Measurements from ENCODE around the gene FBXO33.
A peak's percentile ranks its signal among the peaks of the same experiment; 100 is the strongest.

FBXO33 gene

GRCh38 chr14:39430762-39431415 lies 1.3 kb downstream of the FBXO33 start:
- Histone ChIP-seq H3K36me3 (ENCODE audit: insufficient read depth, low read length) (no peaks in the 10 kb centered on the region), H3K27ac (ENCODE audit: low read depth, low read length) (peak overlapping the region; percentile 100; the same call in 1 of the 2 replicates), H3K4me3 (ENCODE audit: low read depth, low read length) (peak overlapping the region; percentile 97), H3K79me2 (ENCODE audit: control insufficient read depth, insufficient read depth, low read length, unreplicated experiment) (peaks cover 32% of the 10 kb centered on the region), H3K27me3 (ENCODE audit: insufficient read depth, low read length) (no peaks in the 10 kb centered on the region), H2AFZ (ENCODE audit: low read length, unreplicated experiment) (peak overlapping the region; percentile 97), H3K4me1 (ENCODE audit: control insufficient read depth, insufficient read depth, low read length, unreplicated experiment) (peaks cover 18% of the 10 kb centered on the region)

- Histone ChIP-seq H3K4me3 (ENCODE audit: low read depth, low read length) (no peak overlapping the region), H3K79me2 (ENCODE audit: control insufficient read depth, insufficient read depth, low read length, unreplicated experiment) (peaks cover 42% of the 10 kb centered on the region), H3K27ac (ENCODE audit: low read depth, low read length) (no peak overlapping the region), H3K36me3 (ENCODE audit: insufficient read depth, low read length) (no peaks in the 10 kb centered on the region), H2AFZ (ENCODE audit: low read length, unreplicated experiment) (no peak overlapping the region), H3K4me1 (ENCODE audit: control insufficient read depth, insufficient read depth, low read length, unreplicated experiment) (peaks cover 27% of the 10 kb centered on the region), H3K27me3 (ENCODE audit: insufficient read depth, low read length) (no peaks in the 10 kb centered on the region)
Observed at GRCh38 chr14:39428118-39428517, 4.1 kb downstream of the FBXO33 start.

GRCh38 chr14:39426605-39427004 lies 5.6 kb downstream of the FBXO33 start:
- no peak overlapping the region for H3K27ac ChIP-seq (ENCODE audit: low read depth, low read length)
- H3K4me1 ChIP-seq (ENCODE audit: control insufficient read depth, insufficient read depth, low read length, unreplicated experiment), result peaks cover 27% of the 10 kb centered on the region
- H3K79me2 ChIP-seq (ENCODE audit: control insufficient read depth, insufficient read depth, low read length, unreplicated experiment), result peaks cover 45% of the 10 kb centered on the region
- H2AFZ ChIP-seq (ENCODE audit: low read length, unreplicated experiment), result peak overlapping the region; percentile 28
- H3K27me3 ChIP-seq (ENCODE audit: insufficient read depth, low read length), result no peaks in the 10 kb centered on the region
- no peaks in the 10 kb centered on the region for H3K36me3 ChIP-seq (ENCODE audit: insufficient read depth, low read length)
- peak overlapping the region; percentile 28; the same call in 1 of the 2 replicates for H3K4me3 ChIP-seq (ENCODE audit: low read depth, low read length)

GRCh38 chr14:39425947-39426346 lies 6.3 kb downstream of the FBXO33 start:
- H3K27ac ChIP-seq (ENCODE audit: low read depth, low read length), result no peak overlapping the region
- H2AFZ ChIP-seq (ENCODE audit: low read length, unreplicated experiment), result no peak overlapping the region
- H3K79me2 ChIP-seq (ENCODE audit: control insufficient read depth, insufficient read depth, low read length, unreplicated experiment), result peaks cover 40% of the 10 kb centered on the region
- no peak overlapping the region for H3K4me3 ChIP-seq (ENCODE audit: low read depth, low read length)
- H3K36me3 ChIP-seq (ENCODE audit: insufficient read depth, low read length), result no peaks in the 10 kb centered on the region
- H3K4me1 ChIP-seq (ENCODE audit: control insufficient read depth, insufficient read depth, low read length, unreplicated experiment), result peaks cover 27% of the 10 kb centered on the region
- no peaks in the 10 kb centered on the region for H3K27me3 ChIP-seq (ENCODE audit: insufficient read depth, low read length)

- Histone ChIP-seq H3K36me3 (ENCODE audit: insufficient read depth, low read length) (no peaks in the 10 kb centered on the region), H3K4me3 (ENCODE audit: low read depth, low read length) (no peak overlapping the region), H3K27me3 (ENCODE audit: insufficient read depth, low read length) (no peaks in the 10 kb centered on the region), H2AFZ (ENCODE audit: low read length, unreplicated experiment) (no peak overlapping the region), H3K79me2 (ENCODE audit: control insufficient read depth, insufficient read depth, low read length, unreplicated experiment) (peaks cover 28% of the 10 kb centered on the region), H3K27ac (ENCODE audit: low read depth, low read length) (no peak overlapping the region), H3K4me1 (ENCODE audit: control insufficient read depth, insufficient read depth, low read length, unreplicated experiment) (peaks cover 13% of the 10 kb centered on the region)
Observed at GRCh38 chr14:39423793-39424192, 8.4 kb downstream of the FBXO33 start.

GRCh38 chr14:39422243-39422642 lies 10.0 kb downstream of the FBXO33 start:
- no peak overlapping the region for H3K27ac ChIP-seq (ENCODE audit: low read depth, low read length)
- H3K36me3 ChIP-seq (ENCODE audit: insufficient read depth, low read length), result no peaks in the 10 kb centered on the region
- peaks cover 10% of the 10 kb centered on the region for H3K4me1 ChIP-seq (ENCODE audit: control insufficient read depth, insufficient read depth, low read length, unreplicated experiment)
- no peaks in the 10 kb centered on the region for H3K27me3 ChIP-seq (ENCODE audit: insufficient read depth, low read length)
- no peak overlapping the region for H2AFZ ChIP-seq (ENCODE audit: low read length, unreplicated experiment)
- peaks cover 16% of the 10 kb centered on the region for H3K79me2 ChIP-seq (ENCODE audit: control insufficient read depth, insufficient read depth, low read length, unreplicated experiment)
- no peak overlapping the region for H3K4me3 ChIP-seq (ENCODE audit: low read depth, low read length)

- H2AFZ ChIP-seq (ENCODE audit: low read length, unreplicated experiment), result no peak overlapping the region
- H3K79me2 ChIP-seq (ENCODE audit: control insufficient read depth, insufficient read depth, low read length, unreplicated experiment), result peaks cover 10% of the 10 kb centered on the region
- no peak overlapping the region for H3K27ac ChIP-seq (ENCODE audit: low read depth, low read length)
Observed at GRCh38 chr14:39419272-39419671, 13.0 kb downstream of the FBXO33 start.

GRCh38 chr14:39417014-39417413 lies 15.2 kb downstream of the FBXO33 start:
- H3K27me3 ChIP-seq (ENCODE audit: insufficient read depth, low read length), result no peaks in the 10 kb centered on the region
- H3K27ac ChIP-seq (ENCODE audit: low read depth, low read length), result no peak overlapping the region
- no peaks in the 10 kb centered on the region for H3K4me1 ChIP-seq (ENCODE audit: control insufficient read depth, insufficient read depth, low read length, unreplicated experiment)
- H3K4me3 ChIP-seq (ENCODE audit: low read depth, low read length), result no peak overlapping the region
- peaks cover 3% of the 10 kb centered on the region for H3K79me2 ChIP-seq (ENCODE audit: control insufficient read depth, insufficient read depth, low read length, unreplicated experiment)
- H3K36me3 ChIP-seq (ENCODE audit: insufficient read depth, low read length), result peaks cover 10% of the 10 kb centered on the region; the same call in 1 of the 2 replicates
- H2AFZ ChIP-seq (ENCODE audit: low read length, unreplicated experiment), result no peak overlapping the region

More at GRCh38 chr14:39419272-39419671, 13.0 kb downstream of the FBXO33 start:
- H3K36me3 ChIP-seq (ENCODE audit: insufficient read depth, low read length), result no peaks in the 10 kb centered on the region
- no peak overlapping the region for H3K4me3 ChIP-seq (ENCODE audit: low read depth, low read length)
- H3K27me3 ChIP-seq (ENCODE audit: insufficient read depth, low read length), result no peaks in the 10 kb centered on the region
- H3K4me1 ChIP-seq (ENCODE audit: control insufficient read depth, insufficient read depth, low read length, unreplicated experiment), result no peaks in the 10 kb centered on the region

GRCh38 chr14:39416072-39416471 lies 16.2 kb downstream of the FBXO33 start:
- peaks cover 3% of the 10 kb centered on the region for H3K79me2 ChIP-seq (ENCODE audit: control insufficient read depth, insufficient read depth, low read length, unreplicated experiment)
- H3K36me3 ChIP-seq (ENCODE audit: insufficient read depth, low read length), result peaks cover 10% of the 10 kb centered on the region; the same call in 1 of the 2 replicates

GRCh38 chr14:39406560-39406959 lies 25.7 kb downstream of the FBXO33 start:
- Histone ChIP-seq H3K79me2 (ENCODE audit: control insufficient read depth, insufficient read depth, low read length, unreplicated experiment) (peaks cover 6% of the 10 kb centered on the region), H3K27ac (ENCODE audit: low read depth, low read length) (no peak overlapping the region), H2AFZ (ENCODE audit: low read length, unreplicated experiment) (no peak overlapping the region), H3K4me3 (ENCODE audit: low read depth, low read length) (no peak overlapping the region), H3K4me1 (ENCODE audit: control insufficient read depth, insufficient read depth, low read length, unreplicated experiment) (no peaks in the 10 kb centered on the region), H3K36me3 (ENCODE audit: insufficient read depth, low read length) (0 out of 2 replicates have a peak, but pooled peaks cover 1% of the 10 kb centered on the region), H3K27me3 (ENCODE audit: insufficient read depth, low read length) (no peaks in the 10 kb centered on the region)

More at GRCh38 chr14:39416072-39416471, 16.2 kb downstream of the FBXO33 start:
- Histone ChIP-seq H3K27ac (ENCODE audit: low read depth, low read length) (no peak overlapping the region), H3K4me1 (ENCODE audit: control insufficient read depth, insufficient read depth, low read length, unreplicated experiment) (no peaks in the 10 kb centered on the region), H3K27me3 (ENCODE audit: insufficient read depth, low read length) (no peaks in the 10 kb centered on the region), H2AFZ (ENCODE audit: low read length, unreplicated experiment) (no peak overlapping the region), H3K4me3 (ENCODE audit: low read depth, low read length) (no peak overlapping the region)

- no peak overlapping the region for H3K27ac ChIP-seq (ENCODE audit: low read depth, low read length)
- H3K79me2 ChIP-seq (ENCODE audit: control insufficient read depth, insufficient read depth, low read length, unreplicated experiment), result no peaks in the 10 kb centered on the region
- H3K4me1 ChIP-seq (ENCODE audit: control insufficient read depth, insufficient read depth, low read length, unreplicated experiment), result peaks cover 10% of the 10 kb centered on the region
- peaks cover 8% of the 10 kb centered on the region; the same call in 1 of the 2 replicates for H3K36me3 ChIP-seq (ENCODE audit: insufficient read depth, low read length)
- H2AFZ ChIP-seq (ENCODE audit: low read length, unreplicated experiment), result no peak overlapping the region
- H3K27me3 ChIP-seq (ENCODE audit: insufficient read depth, low read length), result no peaks in the 10 kb centered on the region
- no peak overlapping the region for H3K4me3 ChIP-seq (ENCODE audit: low read depth, low read length)
Observed at GRCh38 chr14:39398382-39398781, 33.9 kb downstream of the FBXO33 start.
